HG03025 (cell line): Measurements from ENCODE around the gene POMT1.
"Not testable (repeated sequence)": the region's sequence is repeated elsewhere in the genome, so short reads cannot be mapped to it uniquely, and the experiment has no call there.

Experiments used
- ATAC-seq: cut with Tn5 transposase; IDR thresholded peaks from one replicate; pipeline ENCODE4 v1.9.1; 2021; ENCODE audit warnings: mild to moderate bottlenecking, moderate library complexity; ENCODE audit not compliant: unreplicated experiment, low FRiP score

Gene POMT1, protein sequence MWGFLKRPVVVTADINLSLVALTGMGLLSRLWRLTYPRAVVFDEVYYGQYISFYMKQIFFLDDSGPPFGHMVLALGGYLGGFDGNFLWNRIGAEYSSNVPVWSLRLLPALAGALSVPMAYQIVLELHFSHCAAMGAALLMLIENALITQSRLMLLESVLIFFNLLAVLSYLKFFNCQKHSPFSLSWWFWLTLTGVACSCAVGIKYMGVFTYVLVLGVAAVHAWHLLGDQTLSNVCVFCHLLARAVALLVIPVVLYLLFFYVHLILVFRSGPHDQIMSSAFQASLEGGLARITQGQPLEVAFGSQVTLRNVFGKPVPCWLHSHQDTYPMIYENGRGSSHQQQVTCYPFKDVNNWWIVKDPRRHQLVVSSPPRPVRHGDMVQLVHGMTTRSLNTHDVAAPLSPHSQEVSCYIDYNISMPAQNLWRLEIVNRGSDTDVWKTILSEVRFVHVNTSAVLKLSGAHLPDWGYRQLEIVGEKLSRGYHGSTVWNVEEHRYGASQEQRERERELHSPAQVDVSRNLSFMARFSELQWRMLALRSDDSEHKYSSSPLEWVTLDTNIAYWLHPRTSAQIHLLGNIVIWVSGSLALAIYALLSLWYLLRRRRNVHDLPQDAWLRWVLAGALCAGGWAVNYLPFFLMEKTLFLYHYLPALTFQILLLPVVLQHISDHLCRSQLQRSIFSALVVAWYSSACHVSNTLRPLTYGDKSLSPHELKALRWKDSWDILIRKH

GRCh38 chr9:131502781-131503625, at the start of gene POMT1:
TSS of gene POMT1 (plus strand) at chr9:131502918. CDS start at chr9:131504219, 1,301 bp downstream.
- peak; percentile 65 for ATAC-seq

GRCh38 chr9:131454028-131454427, 48.7 kb upstream of the POMT1 start:
- ATAC-seq = no peak

GRCh38 chr9:131455655-131456054, 47.1 kb upstream of the POMT1 start:
- not testable (repeated sequence) for ATAC-seq

DNA sequence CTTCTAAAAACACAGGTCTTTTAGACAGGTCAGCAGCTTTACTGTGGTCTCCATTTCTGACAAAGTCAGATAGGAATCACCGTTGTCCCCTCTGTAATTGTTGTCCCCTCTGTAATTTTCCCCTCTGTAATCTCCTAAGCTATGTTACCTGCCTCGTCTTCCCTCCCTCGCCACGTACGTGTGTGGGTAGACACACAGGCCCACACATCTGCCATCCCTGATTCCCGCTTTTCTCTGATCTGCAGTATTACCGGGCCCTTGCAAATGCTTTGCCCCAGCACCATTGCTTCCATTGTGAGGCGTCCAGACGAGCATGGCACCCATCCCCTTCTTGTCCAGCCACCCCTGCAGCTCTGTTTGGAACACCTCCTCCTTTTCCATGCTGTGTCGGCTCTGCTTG, 45.0 kb upstream of the POMT1 start:
- no peak for ATAC-seq

DNA sequence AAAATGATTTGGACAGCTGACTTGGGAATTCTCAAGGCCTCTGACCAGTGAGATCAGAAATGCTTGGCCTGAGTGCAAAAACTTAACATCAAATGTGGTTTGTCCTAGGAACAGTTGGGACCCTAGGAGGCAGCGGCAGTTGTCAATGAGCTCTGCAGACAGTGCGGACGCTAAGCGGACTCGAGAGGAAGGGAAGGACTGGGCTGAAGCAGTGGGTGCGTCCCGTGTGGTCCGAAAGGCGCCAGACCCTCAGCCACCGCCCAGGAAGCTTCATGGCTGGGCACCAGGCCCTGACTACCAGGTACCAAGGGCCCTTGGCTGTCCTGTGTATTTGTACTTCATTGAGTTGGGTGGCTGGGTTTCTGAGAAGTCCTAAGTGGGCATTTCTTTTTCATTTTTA, 43.7 kb upstream of the POMT1 start:
- no peak for ATAC-seq

DNA sequence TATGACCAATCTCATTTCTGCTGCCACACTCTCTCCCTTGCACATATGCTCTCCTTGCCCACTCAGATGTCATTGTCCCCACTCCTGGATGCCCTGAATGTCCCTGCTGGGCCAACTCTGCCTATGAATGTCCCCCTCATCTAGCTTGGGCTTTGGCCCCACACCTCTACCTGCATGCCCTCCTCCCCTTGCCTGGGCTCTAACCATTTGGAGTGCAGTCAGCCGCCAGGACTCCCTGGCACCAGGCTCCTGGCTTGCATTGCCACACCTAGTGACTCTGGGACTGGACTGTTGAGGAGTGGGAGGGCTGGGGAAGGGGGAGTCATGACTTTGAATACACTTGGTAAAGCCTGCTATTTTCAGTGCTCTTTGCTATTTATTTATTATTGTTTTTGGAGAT, 41.6 kb upstream of the POMT1 start:
- ATAC-seq = no peak

DNA sequence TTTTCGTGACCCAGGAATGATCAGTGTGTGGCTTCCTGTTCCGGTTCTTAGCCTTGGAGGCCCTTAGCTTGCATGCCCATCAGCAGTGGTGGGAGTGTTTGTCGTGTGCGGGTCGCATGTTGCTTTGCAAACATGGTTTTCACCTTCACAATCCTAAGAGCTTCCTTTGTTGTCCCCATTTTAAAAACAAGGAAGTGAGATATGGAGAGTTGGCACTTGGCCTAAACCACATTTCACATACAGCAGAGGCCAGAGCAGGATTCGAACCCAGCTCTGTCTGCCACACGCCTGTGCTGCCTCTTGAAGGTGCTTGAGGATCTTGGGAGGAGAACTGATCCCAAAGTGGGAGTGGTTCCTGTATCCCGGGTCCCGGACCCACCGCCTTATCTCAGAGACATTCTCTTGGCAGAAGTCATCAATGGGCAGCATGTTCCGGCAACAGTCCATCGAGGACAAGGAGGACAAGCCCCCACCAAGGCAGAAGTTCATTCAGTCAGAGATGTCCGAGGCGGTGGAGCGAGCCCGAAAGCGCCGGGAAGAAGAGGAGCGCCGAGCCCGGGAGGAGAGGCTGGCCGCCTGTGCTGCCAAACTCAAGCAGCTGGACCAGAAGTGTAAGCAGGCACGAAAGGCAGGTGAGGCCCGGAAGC, 38.2 kb upstream of the POMT1 start:
- no peak for ATAC-seq

GRCh38 chr9:131465401-131465800, 37.3 kb upstream of the POMT1 start:
- ATAC-seq = no peak

DNA sequence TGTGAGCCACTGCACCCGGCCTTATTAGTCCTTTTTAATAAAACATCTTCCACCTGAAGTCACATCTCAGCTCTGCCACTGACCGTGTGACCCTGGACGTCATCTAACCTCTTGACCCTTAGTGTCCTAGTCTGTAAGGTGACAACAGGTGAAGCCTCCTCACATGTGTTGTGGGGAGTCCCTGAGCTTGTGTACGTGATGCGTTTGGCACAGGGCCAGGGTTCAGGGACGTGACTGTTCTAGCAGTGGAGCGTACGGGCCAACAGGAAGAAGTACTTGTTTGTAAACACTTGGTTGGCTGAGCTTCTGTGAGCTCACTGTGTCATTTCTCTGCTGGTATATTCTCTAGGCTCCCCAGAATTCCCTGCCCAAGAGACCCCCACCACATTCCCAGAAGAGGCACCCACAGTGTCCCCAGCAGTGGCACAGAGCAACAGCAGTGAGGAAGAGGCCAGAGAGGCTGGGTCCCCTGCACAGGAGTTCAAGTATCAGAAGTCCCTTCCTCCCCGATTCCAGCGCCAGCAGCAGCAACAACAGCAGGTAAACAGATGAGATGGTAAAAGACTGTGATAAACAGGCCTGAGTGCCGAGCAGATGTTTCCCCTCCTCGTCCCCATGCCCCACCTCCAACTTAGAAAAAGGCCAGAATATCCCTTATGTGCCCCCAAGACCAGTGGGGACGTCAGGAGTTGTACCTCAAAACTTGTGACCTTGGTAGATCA, 35.3 kb upstream of the POMT1 start:
- ATAC-seq = no peak

DNA sequence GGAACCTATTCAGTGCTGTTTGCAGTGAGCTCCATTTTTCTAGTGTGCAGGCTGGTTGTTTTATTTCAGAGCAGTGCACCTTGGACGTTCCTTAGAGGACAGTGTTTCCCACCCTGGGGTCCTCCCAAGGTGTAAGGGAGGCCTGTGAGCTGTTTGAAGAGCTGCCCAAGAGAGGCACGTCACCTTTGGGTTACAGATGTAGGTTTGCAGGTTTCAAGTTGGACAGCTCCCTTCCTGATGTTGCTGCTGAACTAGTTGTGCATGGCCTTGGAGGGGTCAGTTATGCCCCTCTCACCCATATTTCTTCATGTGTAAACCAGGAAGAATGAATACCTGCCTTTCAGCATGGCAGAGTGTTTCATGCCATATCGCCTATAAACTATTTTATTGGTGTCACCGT, 34.7 kb upstream of the POMT1 start:
- ATAC-seq = no peak

- ATAC-seq = no peak
Observed at GRCh38 chr9:131469356-131469755, 33.4 kb upstream of the POMT1 start.

DNA sequence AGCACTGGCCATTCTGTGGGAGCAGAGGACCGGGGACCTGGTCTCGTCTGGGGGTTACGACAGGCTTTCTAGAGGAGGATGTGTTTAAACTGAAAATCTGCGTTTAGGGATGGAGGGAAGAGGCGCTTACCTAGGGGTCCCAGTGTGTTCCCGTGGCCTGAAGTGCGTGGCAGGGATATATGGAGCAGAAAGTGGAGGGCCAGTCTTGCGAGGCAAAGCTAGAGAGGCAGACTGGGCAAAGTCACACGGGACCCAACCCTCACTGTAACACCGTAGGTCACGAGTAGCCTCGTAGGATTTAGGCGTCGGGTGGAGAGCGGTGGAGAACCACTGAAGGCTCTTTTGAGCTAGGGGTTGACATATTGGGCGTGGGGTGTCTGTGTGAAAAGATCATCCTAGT, 32.8 kb upstream of the POMT1 start:
- ATAC-seq = no peak

GRCh38 chr9:131470581-131470991, 32.1 kb upstream of the POMT1 start:
- no peak for ATAC-seq

- not testable (repeated sequence) for ATAC-seq
Observed at GRCh38 chr9:131472085-131472484, 30.6 kb upstream of the POMT1 start.

DNA sequence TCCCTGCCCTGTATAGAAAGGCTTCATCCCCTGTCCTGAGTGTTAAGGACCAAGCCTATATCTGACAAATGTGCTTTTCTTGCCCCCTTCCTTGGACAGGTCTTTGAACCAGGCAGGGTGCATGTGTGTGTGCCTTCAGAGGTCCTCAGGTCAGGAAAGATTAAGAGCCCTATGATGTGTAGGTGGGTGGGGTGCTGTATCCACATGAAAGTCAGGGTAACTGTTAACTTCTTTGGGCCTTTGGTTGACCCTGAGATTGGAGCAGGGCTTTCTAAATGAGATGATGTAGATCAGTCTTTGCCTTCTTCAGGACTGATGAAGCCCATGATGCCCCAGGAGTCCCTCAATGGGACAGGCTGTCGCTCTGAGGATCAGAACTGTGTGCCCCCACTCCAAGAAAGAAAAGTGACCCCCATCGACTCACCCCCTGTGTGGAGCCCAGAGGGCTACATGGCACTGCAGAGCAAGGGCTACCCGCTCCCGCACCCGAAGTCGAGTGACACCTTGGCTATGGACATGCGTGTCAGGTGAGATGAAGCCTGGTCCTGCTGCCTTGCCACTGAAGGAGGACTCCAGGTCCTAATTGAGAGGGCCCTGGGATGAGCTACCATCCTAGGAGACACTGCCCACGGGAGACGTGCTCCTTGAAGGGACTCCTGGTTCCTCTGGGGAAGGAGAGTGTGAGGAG, 29.4 kb upstream of the POMT1 start:
- no peak for ATAC-seq

DNA sequence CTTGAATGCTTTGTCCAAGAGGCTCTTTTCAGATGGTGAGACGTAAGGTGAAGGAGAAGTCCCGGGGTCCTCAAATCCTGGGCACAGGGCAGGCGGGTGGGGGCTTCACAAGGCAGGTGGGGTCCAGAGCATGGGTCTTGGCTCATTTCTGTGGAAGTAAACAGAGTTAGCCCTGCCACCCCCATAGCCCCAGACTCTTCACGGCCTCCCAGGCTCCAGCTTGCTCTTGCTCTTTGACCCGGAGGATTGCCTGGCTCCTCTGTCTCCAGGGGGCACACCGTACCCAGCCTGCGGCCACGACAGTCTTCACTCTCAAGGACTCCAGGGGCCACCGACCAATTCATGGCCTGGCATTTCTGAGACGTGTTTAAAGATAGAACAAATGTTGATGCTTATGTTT, 28.8 kb upstream of the POMT1 start:
- ATAC-seq = no peak

DNA sequence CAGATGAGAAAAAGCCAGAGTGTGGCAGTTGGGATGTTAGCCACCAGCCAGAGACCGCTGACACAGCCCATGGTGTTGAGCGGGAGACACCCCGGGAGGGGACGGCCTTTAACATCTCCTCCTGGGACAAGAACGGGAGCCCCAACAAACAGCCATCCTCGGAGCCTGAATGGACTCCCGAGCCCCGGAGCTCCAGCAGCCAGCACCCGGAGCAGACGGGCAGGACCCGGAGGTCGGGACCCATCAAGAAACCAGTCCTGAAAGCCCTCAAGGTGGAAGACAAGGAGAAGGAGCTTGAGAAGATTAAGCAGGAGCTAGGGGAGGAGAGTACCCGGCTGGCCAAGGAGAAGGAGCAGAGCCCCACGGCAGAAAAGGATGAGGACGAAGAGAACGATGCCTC, 28.0 kb upstream of the POMT1 start:
- ATAC-seq = no peak

- no peak for ATAC-seq
Observed at GRCh38 chr9:131475111-131475955, 27.4 kb upstream of the POMT1 start.
